ENCODE data around the gene TMEM184B. TPM values are rescaled to one million over a fixed set of nuclear protein-coding genes. Genes with fewer than 3 reads are reported as not detected.

The TMEM184B gene
- total RNA-seq, 4 donors from 2014 or later: 39.1 to 56.1 (median 51.4) TPM

- Histone ChIP-seq H3K27ac (no peak overlapping the region), H3K4me3 (no peak overlapping the region), H3K36me3 (no peaks in the 10 kb centered on the region), H3K27me3 (no peaks in the 10 kb centered on the region), H3K4me1 (peaks cover 0 to 18% (median 12%) of the 10 kb centered on the region in 4 donors), H3K9me3 (no peaks in the 10 kb centered on the region)
- no peak for DNase-seq
- TF ChIP-seq POLR2A (IDR thresholded peaks at IDR 0.05): no peak
- TF ChIP-seq, protein P1, sequence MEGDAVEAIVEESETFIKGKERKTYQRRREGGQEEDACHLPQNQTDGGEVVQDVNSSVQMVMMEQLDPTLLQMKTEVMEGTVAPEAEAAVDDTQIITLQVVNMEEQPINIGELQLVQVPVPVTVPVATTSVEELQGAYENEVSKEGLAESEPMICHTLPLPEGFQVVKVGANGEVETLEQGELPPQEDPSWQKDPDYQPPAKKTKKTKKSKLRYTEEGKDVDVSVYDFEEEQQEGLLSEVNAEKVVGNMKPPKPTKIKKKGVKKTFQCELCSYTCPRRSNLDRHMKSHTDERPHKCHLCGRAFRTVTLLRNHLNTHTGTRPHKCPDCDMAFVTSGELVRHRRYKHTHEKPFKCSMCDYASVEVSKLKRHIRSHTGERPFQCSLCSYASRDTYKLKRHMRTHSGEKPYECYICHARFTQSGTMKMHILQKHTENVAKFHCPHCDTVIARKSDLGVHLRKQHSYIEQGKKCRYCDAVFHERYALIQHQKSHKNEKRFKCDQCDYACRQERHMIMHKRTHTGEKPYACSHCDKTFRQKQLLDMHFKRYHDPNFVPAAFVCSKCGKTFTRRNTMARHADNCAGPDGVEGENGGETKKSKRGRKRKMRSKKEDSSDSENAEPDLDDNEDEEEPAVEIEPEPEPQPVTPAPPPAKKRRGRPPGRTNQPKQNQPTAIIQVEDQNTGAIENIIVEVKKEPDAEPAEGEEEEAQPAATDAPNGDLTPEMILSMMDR (IDR thresholded peaks at IDR 0.05): no peak
Observed at GRCh38 chr22:38208551-38208968, 64.2 kb downstream of the TMEM184B start.

DNA sequence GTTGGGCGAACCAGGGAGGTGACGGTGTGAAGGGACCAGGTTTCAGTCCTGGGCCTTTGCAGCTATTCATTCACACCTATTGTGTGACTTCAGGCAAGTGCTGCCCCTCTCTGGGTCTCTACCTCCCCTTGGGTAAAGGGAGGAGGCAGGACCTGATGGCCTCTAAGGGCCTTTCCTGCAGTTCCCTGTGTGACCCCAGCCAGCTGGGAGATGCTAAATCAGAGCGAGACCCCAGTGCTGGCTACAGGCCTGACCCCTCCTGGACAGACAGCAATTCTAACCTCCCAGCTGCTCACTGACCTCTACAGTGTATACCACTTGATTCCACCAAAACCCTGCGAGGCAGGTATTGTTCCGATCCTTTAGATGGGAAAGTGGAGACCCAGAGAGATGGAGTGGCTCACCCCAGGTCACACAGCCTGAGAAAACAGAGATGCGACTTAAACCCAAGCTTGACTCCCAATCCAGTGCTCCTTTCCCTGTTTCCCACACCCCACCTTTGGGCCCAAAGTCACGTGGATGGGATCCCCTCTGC lies 64.8 kb downstream of the TMEM184B start:
- no peaks in the 10 kb centered on the region for H3K36me3 ChIP-seq
- DNase-seq: no peak
- H3K4me3 ChIP-seq: no peak overlapping the region
- H3K4me1 ChIP-seq: peaks cover 0 to 19% (median 13%) of the 10 kb centered on the region in 4 donors
- no peaks in the 10 kb centered on the region for H3K27me3 ChIP-seq
- TF ChIP-seq POLR2A (IDR thresholded peaks at IDR 0.05): no peak
- TF ChIP-seq, protein P1 (IDR thresholded peaks at IDR 0.05): no peak
- H3K27ac ChIP-seq: no peak overlapping the region
- H3K9me3 ChIP-seq: no peaks in the 10 kb centered on the region

GRCh38 chr22:38205261-38206128 lies 67.3 kb downstream of the TMEM184B start:
- H3K4me1 ChIP-seq: peaks cover 0 to 19% (median 13%) of the 10 kb centered on the region in 4 donors
- H3K4me3 ChIP-seq: no peak overlapping the region
- TF ChIP-seq POLR2A (IDR thresholded peaks at IDR 0.05): no peak
- TF ChIP-seq, protein P1 (IDR thresholded peaks at IDR 0.05): no peak
- H3K27me3 ChIP-seq: no peaks in the 10 kb centered on the region
- DNase-seq: peak in 1 of 3 donors; percentile 72
- H3K36me3 ChIP-seq: no peaks in the 10 kb centered on the region
- H3K27ac ChIP-seq: peak overlapping the region; percentile 89 to 95 (median 94)
- H3K9me3 ChIP-seq: no peaks in the 10 kb centered on the region

- Histone ChIP-seq H3K4me1 (peaks cover 0 to 19% (median 13%) of the 10 kb centered on the region in 4 donors), H3K27ac (peak overlapping the region; percentile 89 to 95 (median 94)), H3K4me3 (no peak overlapping the region), H3K9me3 (no peaks in the 10 kb centered on the region), H3K27me3 (no peaks in the 10 kb centered on the region), H3K36me3 (no peaks in the 10 kb centered on the region)
- TF ChIP-seq, protein P1 (IDR thresholded peaks at IDR 0.05): no peak
- TF ChIP-seq POLR2A (IDR thresholded peaks at IDR 0.05): no peak
- peak in 2 of 3 donors; percentile 73 for DNase-seq
Observed at GRCh38 chr22:38204784-38205183, 68.0 kb downstream of the TMEM184B start.

- H3K36me3 ChIP-seq: no peaks in the 10 kb centered on the region
- H3K27ac ChIP-seq: peak overlapping the region; percentile 89 to 95 (median 94)
- no peaks in the 10 kb centered on the region for H3K27me3 ChIP-seq
- H3K4me1 ChIP-seq: peaks cover 0 to 19% (median 13%) of the 10 kb centered on the region in 4 donors
- H3K9me3 ChIP-seq: no peaks in the 10 kb centered on the region
- H3K4me3 ChIP-seq: peak overlapping the region in 3 of 4 donors; percentile 67 to 79 (median 67)
- no peak for DNase-seq
- no peak for TF ChIP-seq POLR2A (IDR thresholded peaks at IDR 0.05)
- TF ChIP-seq, protein P1 (IDR thresholded peaks at IDR 0.05): no peak
Observed at GRCh38 chr22:38203855-38204514, 68.8 kb downstream of the TMEM184B start.
